NT2/D1 (cell line): ENCODE measurements around the gene CCNT2.

Experiments
- YY1 ChIP-seq: IDR thresholded peaks from 2 replicates; pipeline ENCODE4 v1.6.1; 2011; ENCODE audit not compliant: insufficient read length, insufficient read depth
- ZNF274 ChIP-seq: IDR thresholded peaks from 2 replicates; pipeline ENCODE4 v1.6.1; 2011; ENCODE audit warnings: mild to moderate bottlenecking, low read depth, low read length

DNA sequence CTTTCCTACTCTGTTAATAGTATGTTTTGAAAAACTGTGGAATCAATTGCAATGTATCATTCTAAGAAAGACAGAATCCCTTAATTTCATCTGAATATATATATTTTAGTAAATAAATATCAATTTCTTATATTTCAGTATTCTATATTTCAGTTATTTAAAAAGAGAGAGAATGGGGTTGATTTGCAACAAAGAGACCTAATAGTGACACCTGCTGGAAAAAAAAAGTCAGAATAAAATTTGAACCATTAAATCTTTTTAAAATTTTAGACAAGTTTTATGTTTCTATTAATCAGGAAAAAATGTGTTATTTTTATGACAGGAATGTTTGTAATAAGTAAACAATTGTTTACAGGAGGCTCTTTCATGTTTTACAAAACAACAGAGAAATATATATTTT, 20.7 kb upstream of the CCNT2 start:
- TF ChIP-seq ZNF274 (no peak), YY1 (no peak)
